Activated naive CD4-positive, alpha-beta T cell treated with anti-CD3 and anti-CD28 coated beads, Interleukin-2, amount 10 ng/mL, durations not matched to agents 7 days and 5 days (primary cell): Measurements from ENCODE around the gene SHB.
"Not testable (repeated sequence)": the region's sequence is repeated elsewhere in the genome, so short reads cannot be mapped to it uniquely, and the experiment has no call there.

Experiments
- CTCF ChIA-PET: fragments of 350-600 bp; sonication (Branson Sonifier 250); formaldehyde crosslinking; loops from one replicate; lab custom pipeline; 2021; ENCODE audit warnings: antibody characterized with exemption; lab: Charles Lee
- DNase-seq: peaks from one replicate; pipeline ENCODE4 v3.0.0-alpha.2; 2020
- H3K27ac Mint-ChIP-seq: one replicate; pipeline ENCODE4 v1.8.0; 2021; ENCODE audit warnings: mild to moderate bottlenecking, moderate library complexity, mixed read lengths
- H3K27me3 Mint-ChIP-seq: one replicate; pipeline ENCODE4 v1.8.0; 2021; ENCODE audit warnings: mild to moderate bottlenecking, mixed read lengths
- H3K36me3 Mint-ChIP-seq: one replicate; pipeline ENCODE4 v1.8.0; 2021; ENCODE audit warnings: mixed read lengths
- H3K4me1 Mint-ChIP-seq: one replicate; pipeline ENCODE4 v1.8.0; 2021; ENCODE audit warnings: mixed read lengths
- H3K4me3 Mint-ChIP-seq: one replicate; pipeline ENCODE4 v1.8.0; 2021; ENCODE audit warnings: mild to moderate bottlenecking, moderate library complexity, mixed read lengths
- H3K9me3 Mint-ChIP-seq: one replicate; pipeline ENCODE4 v1.8.0; 2021; ENCODE audit warnings: mixed read lengths

The SHB gene

GRCh38 chr9:37889536-37889935 lies 179.5 kb downstream of the SHB start:
- no peaks in the 10 kb centered on the region for H3K27me3 Mint-ChIP-seq
- DNase-seq = no peak
- H3K36me3 Mint-ChIP-seq = peaks cover 55% of the 10 kb centered on the region
- peaks cover 6% of the 10 kb centered on the region for H3K4me1 Mint-ChIP-seq
- no peak overlapping the region for H3K4me3 Mint-ChIP-seq
- H3K9me3 Mint-ChIP-seq = no peaks in the 10 kb centered on the region
- CTCF ChIA-PET = interaction anchor here (0.6 to 0.9 kb wide), 2 partner anchors 9 to 31 kb away, joined by 3 read pairs; no protein-coding TSS in a partner anchor
- H3K27ac Mint-ChIP-seq = no peak overlapping the region

GRCh38 chr9:37887977-37888583 lies 180.9 kb downstream of the SHB start:
- peaks cover 45% of the 10 kb centered on the region for H3K36me3 Mint-ChIP-seq
- H3K4me3 Mint-ChIP-seq, DNase-seq, H3K4me1 Mint-ChIP-seq, H3K27me3 Mint-ChIP-seq, H3K27ac Mint-ChIP-seq, H3K9me3 Mint-ChIP-seq, CTCF ChIA-PET: not testable (repeated sequence)

DNA sequence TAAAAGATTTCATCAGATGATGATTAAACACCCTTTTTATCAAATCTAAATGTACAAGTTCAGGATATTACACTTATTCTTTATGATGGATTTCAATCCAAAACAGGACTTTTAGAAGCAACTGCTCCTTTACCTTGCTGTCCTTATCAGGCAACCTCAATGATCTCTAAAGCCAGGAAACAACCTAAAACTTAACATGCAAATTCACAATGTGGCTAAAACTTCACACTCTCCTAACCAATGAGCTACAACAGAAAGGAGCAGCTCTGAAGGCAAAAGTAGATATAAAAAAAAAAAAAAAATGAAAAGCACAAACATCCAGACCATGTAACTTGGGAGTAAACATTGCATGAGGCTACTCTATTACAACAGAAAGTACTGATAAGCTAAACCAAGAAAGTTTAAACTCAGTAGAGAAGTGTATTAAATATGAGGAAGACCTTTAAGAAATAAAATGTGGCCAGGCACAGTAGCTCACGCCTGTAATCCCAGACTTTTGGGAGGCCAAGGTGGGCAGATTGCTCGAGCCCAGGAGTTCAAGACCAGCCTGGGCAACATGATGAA lies 188.0 kb downstream of the SHB start:
- DNase-seq = no peak
- H3K27me3 Mint-ChIP-seq = no peaks in the 10 kb centered on the region
- no peak overlapping the region for H3K27ac Mint-ChIP-seq
- CTCF ChIA-PET = interaction anchor here (0.6 kb wide), 2 partner anchors 292 to 383 kb away, joined by 3 read pairs; no protein-coding TSS in a partner anchor
- peaks cover 2% of the 10 kb centered on the region for H3K9me3 Mint-ChIP-seq
- H3K4me1 Mint-ChIP-seq = peaks cover 7% of the 10 kb centered on the region
- no peak overlapping the region for H3K4me3 Mint-ChIP-seq
- H3K36me3 Mint-ChIP-seq = peaks cover 32% of the 10 kb centered on the region

DNA sequence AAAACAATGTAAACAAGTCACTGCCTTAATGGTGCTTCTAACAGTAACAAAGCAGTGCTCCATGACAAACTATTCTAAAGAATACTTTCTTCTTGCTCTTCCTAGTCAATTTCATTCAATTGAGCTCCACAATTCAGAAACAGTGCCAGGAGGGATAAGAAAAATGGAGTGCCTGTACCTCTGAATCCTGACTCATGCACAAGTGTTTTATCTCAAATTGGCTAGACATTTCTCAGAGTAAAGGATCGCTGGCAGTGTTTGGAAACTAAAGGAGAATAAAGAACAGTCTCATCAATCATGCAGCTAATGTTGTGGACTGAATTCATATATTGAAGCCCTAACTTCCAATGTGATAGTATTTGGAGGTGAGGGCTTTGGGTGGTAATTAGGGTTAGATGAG lies 192.7 kb downstream of the SHB start:
- H3K9me3 Mint-ChIP-seq = peaks cover 2% of the 10 kb centered on the region
- no peak overlapping the region for H3K27ac Mint-ChIP-seq
- no peaks in the 10 kb centered on the region for H3K4me1 Mint-ChIP-seq
- no peaks in the 10 kb centered on the region for H3K27me3 Mint-ChIP-seq
- DNase-seq = no peak
- H3K36me3 Mint-ChIP-seq = peaks cover 24% of the 10 kb centered on the region
- CTCF ChIA-PET = no interaction called here
- H3K4me3 Mint-ChIP-seq = no peak overlapping the region

DNA sequence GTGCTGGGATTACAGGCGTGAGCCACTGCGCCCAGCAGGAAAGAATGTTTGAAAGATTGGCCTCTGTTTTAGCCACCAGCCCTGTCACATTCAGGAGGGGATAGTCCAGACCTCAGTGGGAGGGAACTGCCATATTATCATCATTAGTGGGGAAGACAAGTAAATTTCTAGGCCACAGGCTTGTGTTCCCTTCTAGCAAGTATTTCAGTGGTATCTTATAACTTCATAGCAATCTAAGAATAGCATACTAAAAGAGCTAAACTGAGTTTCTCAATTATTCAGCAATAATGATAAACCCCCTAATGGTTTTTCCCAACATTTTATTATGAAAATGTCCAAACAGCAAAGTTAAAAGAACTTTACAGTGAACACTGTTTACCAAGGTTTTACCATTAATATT lies 195.1 kb downstream of the SHB start:
- H3K27ac Mint-ChIP-seq = no peak overlapping the region
- H3K27me3 Mint-ChIP-seq = no peaks in the 10 kb centered on the region
- H3K9me3 Mint-ChIP-seq = peaks cover 2% of the 10 kb centered on the region
- peaks cover 16% of the 10 kb centered on the region for H3K36me3 Mint-ChIP-seq
- no peaks in the 10 kb centered on the region for H3K4me1 Mint-ChIP-seq
- DNase-seq = no peak
- no peak overlapping the region for H3K4me3 Mint-ChIP-seq
- CTCF ChIA-PET = no interaction called here

DNA sequence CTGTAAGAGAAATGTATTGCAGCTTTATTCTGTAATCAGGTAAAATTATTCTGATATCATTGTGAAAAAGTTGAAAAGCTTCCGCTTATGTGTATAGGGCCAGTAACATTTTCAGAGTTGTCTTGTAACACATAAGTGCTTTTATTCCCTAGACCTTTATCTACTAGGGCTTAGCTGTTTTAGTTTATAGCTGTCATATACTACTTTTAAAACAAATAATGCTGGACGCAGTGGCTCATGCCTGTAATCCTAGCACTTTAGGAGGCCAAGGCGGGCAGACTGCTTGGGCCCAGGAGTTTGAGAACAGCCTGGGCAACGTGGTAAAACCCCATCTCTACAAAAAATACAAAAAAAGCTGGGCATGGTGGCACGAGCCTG lies 198.2 kb downstream of the SHB start:
- no peaks in the 10 kb centered on the region for H3K9me3 Mint-ChIP-seq
- DNase-seq = no peak
- H3K4me1 Mint-ChIP-seq = no peaks in the 10 kb centered on the region
- CTCF ChIA-PET = no interaction called here
- H3K27ac Mint-ChIP-seq = no peak overlapping the region
- no peaks in the 10 kb centered on the region for H3K27me3 Mint-ChIP-seq
- peaks cover 7% of the 10 kb centered on the region for H3K36me3 Mint-ChIP-seq
- no peak overlapping the region for H3K4me3 Mint-ChIP-seq

DNA sequence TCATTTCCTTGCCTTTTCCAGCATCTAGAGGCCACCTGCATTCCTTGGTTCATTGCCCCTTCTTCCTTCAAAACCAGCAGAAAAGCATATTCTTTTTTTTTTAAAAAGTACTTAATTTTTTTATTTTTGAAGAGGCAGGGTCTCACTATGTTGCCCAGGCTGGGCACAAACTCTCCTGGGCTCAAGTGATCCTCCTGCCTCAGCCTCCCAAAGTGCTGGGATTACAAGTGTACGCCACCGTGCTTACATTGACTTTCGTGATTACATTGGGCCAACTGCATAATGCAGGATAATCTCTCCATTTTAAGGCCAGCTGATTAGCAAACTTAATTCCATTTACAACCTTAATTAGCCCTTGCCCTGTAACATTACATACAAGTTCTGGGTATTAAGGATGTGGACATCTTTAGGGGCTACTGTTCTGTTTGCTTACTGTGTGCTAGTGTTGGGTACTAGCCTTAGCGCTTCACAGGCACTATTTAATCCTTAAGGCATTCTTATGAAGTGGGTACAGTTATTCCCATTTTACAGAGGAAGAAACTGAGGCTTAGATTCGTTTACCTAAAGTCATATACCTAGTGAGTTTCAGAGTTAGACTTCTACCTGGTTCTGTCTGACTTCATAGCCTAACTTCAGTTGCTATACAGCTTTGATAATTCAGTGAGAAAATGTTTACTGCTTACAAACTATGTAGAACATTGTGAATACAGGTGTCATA lies 198.8 kb downstream of the SHB start:
- Mint-ChIP-seq H3K36me3 (peaks cover 7% of the 10 kb centered on the region), H3K9me3 (no peaks in the 10 kb centered on the region), H3K4me1 (no peaks in the 10 kb centered on the region), H3K4me3 (no peak overlapping the region), H3K27me3 (no peaks in the 10 kb centered on the region), H3K27ac (no peak overlapping the region)
- CTCF ChIA-PET = no interaction called here
- no peak for DNase-seq
